Measurements from ENCODE around the gene KLHL40.

- TF ChIP-seq CTCF (conservative IDR thresholded peaks at IDR 0.05 in 1 of 2, IDR thresholded peaks at IDR 0.05 in 1 of 2; ENCODE audit: extremely low read depth in 1 of 2, insufficient read depth in 1 of 2, low read depth in 1 of 2, low read length in 2 of 2): no peak
- no peak for TF ChIP-seq EZH2 (IDR thresholded peaks at IDR 0.05; ENCODE audit: borderline replicate concordance, low read length)
Measured at GRCh38 chr3:42657675-42658074, 27.7 kb upstream of the KLHL40 start.
